H1 (cell line): Measurements from ENCODE around the gene APLP1. TPM values are rescaled to one million over a fixed set of nuclear protein-coding genes. Genes with fewer than 3 reads are reported as not detected.

Source experiments
- CTCF ChIA-PET: fragments of 300-600 bp; sonication (Branson Sonifier 250); formaldehyde crosslinking; loops from one replicate; lab custom pipeline; 2021; ENCODE audit not compliant: partially characterized antibody; lab: Charles Lee
- POLR2A ChIA-PET: fragments of 300-600 bp; sonication (Branson Sonifier 250); formaldehyde crosslinking; loops from one replicate; lab custom pipeline; 2021; ENCODE audit warnings: inconsistent platforms; ENCODE audit not compliant: partially characterized antibody; lab: Charles Lee
- DNase-seq, 2 experiments: peaks; one replicate each; pipeline versions ENCODE4 v3.0.0 to v3.0.0-alpha.2; 2010 to 2022; ENCODE audit warnings: low spot score in 2 of 2, low read depth in 1 of 2, mixed read lengths in 1 of 2
- FAIRE-seq: peaks from 2 replicates; lab custom pipeline; 2011; peaks lifted over from hg19 to GRCh38; lab: Jason Lieb, UNC
- H2AFZ ChIP-seq: 2 replicates; pipeline ENCODE4 v1.8.1; 2012; ENCODE audit warnings: low read length, inconsistent platforms
- H2AK5ac ChIP-seq: 2 replicates; pipeline ENCODE4 v1.6.1; 2013; ENCODE audit warnings: low read depth, low read length
- H2BK120ac ChIP-seq: replicated peaks from 2 replicates; pipeline ENCODE3; 2013; ENCODE audit warnings: low read depth, low read length, inconsistent platforms
- H2BK12ac ChIP-seq: 2 replicates; pipeline ENCODE4 v1.6.1; 2013; ENCODE audit warnings: low read depth, low read length
- H2BK15ac ChIP-seq: 2 replicates; pipeline ENCODE4 v1.6.1; 2013; ENCODE audit warnings: low read length
- H2BK20ac ChIP-seq: 2 replicates; pipeline ENCODE4 v1.6.1; 2013; ENCODE audit warnings: low read length
- H2BK5ac ChIP-seq: 2 replicates; pipeline ENCODE4 v1.6.1; 2013; ENCODE audit warnings: low read depth, low read length
- H3K14ac ChIP-seq: 2 replicates; pipeline ENCODE4 v1.6.1; 2013; ENCODE audit warnings: inconsistent platforms; ENCODE audit not compliant: insufficient read length
- H3K18ac ChIP-seq: 2 replicates; pipeline ENCODE4 v1.6.1; 2013; ENCODE audit warnings: low read length; ENCODE audit errors: extremely low read depth
- H3K23ac ChIP-seq: 2 replicates; pipeline ENCODE4 v1.6.1; 2013; ENCODE audit warnings: inconsistent platforms; ENCODE audit not compliant: insufficient read length
- H3K23me2 ChIP-seq: 2 replicates; pipeline ENCODE4 v1.6.1; 2013; ENCODE audit warnings: low read depth, low read length
- H3K27ac ChIP-seq: 2 replicates; pipeline ENCODE4 v1.6.1; 2011; ENCODE audit warnings: low read depth, low read length, inconsistent platforms
- H3K27me3 ChIP-seq, 4 experiments: replicated peaks in 1 of 4; 1 replicate in 1 of 4; 2 replicates in 3 of 4; pipeline versions ENCODE4 v1.6.1 to v1.8.1; 2011 to 2013; ENCODE audit warnings: low read length in 3 of 4, mild to moderate bottlenecking in 3 of 4, inconsistent platforms in 2 of 4, mixed read lengths in 2 of 4, moderate library complexity in 1 of 4; ENCODE audit not compliant: control insufficient read depth in 3 of 4, insufficient read depth in 3 of 4; ENCODE audit errors: extremely low read depth in 1 of 4
- H3K36me3 ChIP-seq, 4 experiments: 2 replicates each; pipeline versions ENCODE4 v1.6.1 to v1.8.1; 2011 to 2013; ENCODE audit warnings: mild to moderate bottlenecking in 4 of 4, low read length in 3 of 4, moderate library complexity in 2 of 4, control low read depth in 1 of 4, inconsistent platforms in 1 of 4; ENCODE audit not compliant: insufficient read depth in 4 of 4, control insufficient read depth in 2 of 4
- H3K4ac ChIP-seq: replicated peaks from 2 replicates; pipeline ENCODE3; 2013; ENCODE audit warnings: low read length, low read depth, mixed read lengths, inconsistent platforms; ENCODE audit not compliant: insufficient read length
- H3K4me1 ChIP-seq, 4 experiments: replicated peaks in 1 of 4; 1 replicate in 1 of 4; 2 replicates in 3 of 4; pipeline versions ENCODE4 v1.6.1 to v1.8.1; 2011 to 2013; ENCODE audit warnings: low read length in 3 of 4, inconsistent platforms in 2 of 4, mixed read lengths in 1 of 4; ENCODE audit not compliant: insufficient read depth in 4 of 4, control insufficient read depth in 3 of 4
- H3K4me2 ChIP-seq, 2 experiments: 2 replicates each; pipeline versions ENCODE4 v1.6.1 to v1.8.1; 2011 to 2013; ENCODE audit warnings: low read depth in 2 of 2, low read length in 2 of 2, control low read depth in 1 of 2, inconsistent platforms in 1 of 2, mild to moderate bottlenecking in 1 of 2; ENCODE audit not compliant: insufficient read depth in 1 of 2
- H3K4me3 ChIP-seq, 4 experiments: fragments of 200-600, 300-600 bp in 1 of 4; sonication (generic), shearing (Covaris generic), sonication (Bioruptor Twin) in 1 of 4; 2 replicates each; pipeline versions ENCODE4 v1.5.1 to v1.8.1; 2011 to 2016; ENCODE audit warnings: low read length in 4 of 4, low read depth in 3 of 4, control low read depth in 2 of 4, inconsistent platforms in 2 of 4, mild to moderate bottlenecking in 2 of 4, mixed read lengths in 1 of 4, moderate library complexity in 1 of 4; ENCODE audit not compliant: insufficient read depth in 2 of 4; ENCODE audit errors: extremely low read depth in 1 of 4
- H3K56ac ChIP-seq: replicated peaks from 2 replicates; pipeline ENCODE3; 2013; ENCODE audit warnings: low read depth, mild to moderate bottlenecking, mixed read lengths, low read length, inconsistent platforms; ENCODE audit not compliant: insufficient read length
- H3K79me1 ChIP-seq: 2 replicates; pipeline ENCODE4 v1.6.1; 2013; ENCODE audit warnings: low read depth, low read length, control low read depth
- H3K79me2 ChIP-seq, 2 experiments: 2 replicates each; pipeline versions ENCODE4 v1.6.1 to v1.8.1; 2012 to 2013; ENCODE audit warnings: low read length in 2 of 2, mild to moderate bottlenecking in 2 of 2, inconsistent platforms in 1 of 2; ENCODE audit not compliant: insufficient read depth in 2 of 2, control insufficient read depth in 1 of 2
- H3K9ac ChIP-seq, 4 experiments: replicated peaks in 1 of 4; 1 replicate in 1 of 4; 2 replicates in 3 of 4; pipeline versions ENCODE4 v1.6.1 to v1.8.1; 2011 to 2013; ENCODE audit warnings: low read depth in 3 of 4, low read length in 3 of 4, control low read depth in 2 of 4, mild to moderate bottlenecking in 2 of 4, moderate library complexity in 2 of 4, inconsistent platforms in 1 of 4; ENCODE audit errors: extremely low read depth in 1 of 4
- H3K9me3 ChIP-seq, 2 experiments: 2 replicates each; pipeline versions ENCODE4 v1.6.1 to v1.8.1; 2012 to 2013; ENCODE audit warnings: mild to moderate bottlenecking in 2 of 2, moderate library complexity in 2 of 2, control low read depth in 1 of 2, inconsistent platforms in 1 of 2, low read depth in 1 of 2, low read length in 1 of 2, mixed read lengths in 1 of 2; ENCODE audit not compliant: insufficient read depth in 2 of 2
- H4K20me1 ChIP-seq, 2 experiments: replicated peaks in 1 of 2; 2 replicates each; pipeline versions ENCODE3 to v1.8.1; 2011 to 2013; ENCODE audit warnings: inconsistent platforms in 2 of 2, low read length in 2 of 2, mild to moderate bottlenecking in 1 of 2; ENCODE audit not compliant: insufficient read depth in 2 of 2, control insufficient read depth in 1 of 2
- H4K5ac ChIP-seq: 2 replicates; pipeline ENCODE4 v1.6.1; 2013; ENCODE audit warnings: low read length, low read depth, mixed read lengths, inconsistent platforms; ENCODE audit not compliant: insufficient read length
- H4K8ac ChIP-seq: 2 replicates; pipeline ENCODE4 v1.8.0; 2013; ENCODE audit warnings: mild to moderate bottlenecking, moderate library complexity, low read length, inconsistent platforms; ENCODE audit not compliant: insufficient read depth; ENCODE audit errors: extremely low read depth
- H4K91ac ChIP-seq: replicated peaks from 2 replicates; pipeline ENCODE3; 2013; ENCODE audit warnings: low read length, mixed read lengths, inconsistent platforms; ENCODE audit not compliant: insufficient read length
- ASH2L ChIP-seq: fragments of 200-600, 300-600 bp; sonication (generic); IDR thresholded peaks from one replicate; pipeline ENCODE4 v1.7.1; 2017; ENCODE audit warnings: low read length
- EZH2 ChIP-seq: fragments of 200-600 bp; sonication (generic); IDR thresholded peaks from 2 replicates; pipeline ENCODE4 v1.7.1; 2012; ENCODE audit warnings: low read depth, mild to moderate bottlenecking, moderate library complexity, low read length, inconsistent platforms; ENCODE audit not compliant: severe bottlenecking
- HDAC6 ChIP-seq: IDR thresholded peaks from one replicate; pipeline ENCODE4 v1.7.1; 2012; ENCODE audit warnings: low read depth, mild to moderate bottlenecking, inconsistent platforms, low read length, moderate library complexity
- NRF1 ChIP-seq: IDR thresholded peaks from 2 replicates; pipeline ENCODE4 v1.6.1; 2011; ENCODE audit warnings: mild to moderate bottlenecking, low read depth, low read length, improper control_type of control experiment
- RAD21 ChIP-seq, 2 experiments: IDR thresholded peaks in 1 of 2; conservative IDR thresholded peaks in 1 of 2; 2 replicates each; pipeline ENCODE4 v1.6.1; 2011; ENCODE audit warnings: low read depth in 2 of 2, low read length in 2 of 2, improper control_type of control experiment in 1 of 2, inconsistent platforms in 1 of 2, mild to moderate bottlenecking in 1 of 2, moderate library complexity in 1 of 2
- RNF2 ChIP-seq: fragments of 200-900, 300-1000 bp; sonication (generic); IDR thresholded peaks from 2 replicates; pipeline ENCODE4 v1.7.1; 2016; ENCODE audit warnings: borderline replicate concordance, low read depth, mild to moderate bottlenecking, antibody characterized with exemption, low read length; ENCODE audit not compliant: poor library complexity, severe bottlenecking; ENCODE audit errors: missing control alignments
- TCF12 ChIP-seq: IDR thresholded peaks from 2 replicates; pipeline ENCODE4 v1.6.1; 2011; ENCODE audit warnings: low read depth, mild to moderate bottlenecking, low read length
- WGBS, 2 experiments: shearing (Covaris generic) in 1 of 2; methylation state at CpG; one replicate each; pipeline versions ENCODE4 v1.1.6 to v1.1.7; 2013 to 2015; ENCODE audit warnings: low lambda C conversion rate in 2 of 2, mixed read lengths in 2 of 2, inconsistent platforms in 1 of 2, low coverage in 1 of 2, missing lambda C conversion rate in 1 of 2; ENCODE audit not compliant: insufficient replicate concordance in 2 of 2, insufficient coverage in 1 of 2, insufficient read length in 1 of 2; ENCODE audit errors: extremely low coverage in 1 of 2, missing lambda C conversion rate in 1 of 2; 5-methylcytosine and 5-hydroxymethylcytosine counted together
- polyA plus RNA-seq, 7 experiments: library from polyadenylated mRNA; depleted of rRNA in 3 of 7; stranded (reverse) in 5 of 7; unstranded in 2 of 7; fragments of >200 nt in 5 of 7; fragments of 200-250 nt in 2 of 7; gene quantifications; 1 replicate in 5 of 7; 2 replicates in 1 of 7; 4 replicates in 1 of 7; pipeline versions ENCODE4 v1.2.1 to v1.2.3, GENCODE V29; 2011 to 2013; ENCODE audit warnings: missing spikeins in 2 of 7, mixed read lengths in 2 of 7
- total RNA-seq: library from RNA; stranded (reverse); fragmentation: NEBNext Ultra II Directional; extraction: Animal tissue kit (Norgen Biotek cat#: 25700); gene quantifications from 2 replicates; pipeline ENCODE4 v1.2.1, GENCODE V29; 2021
- TF ChIP-seq, protein P1 (sequence below), 3 experiments: IDR thresholded peaks; 1 replicate in 2 of 3; 2 replicates in 1 of 3; pipeline versions ENCODE4 v1.5.1 to v1.6.1; 2011; ENCODE audit warnings: low read length in 3 of 3, mild to moderate bottlenecking in 3 of 3, inconsistent platforms in 2 of 3, low read depth in 1 of 3, moderate library complexity in 1 of 3; ENCODE audit not compliant: insufficient read depth in 1 of 3; ENCODE audit errors: control extremely low read depth in 1 of 3

The APLP1 gene
- total and polyA plus RNA-seq, 2 of the 8 experiments (the other 6 are each of a cell fraction or from before 2014, with no cell fraction given): 19.9 to 22.0 TPM

DNA sequence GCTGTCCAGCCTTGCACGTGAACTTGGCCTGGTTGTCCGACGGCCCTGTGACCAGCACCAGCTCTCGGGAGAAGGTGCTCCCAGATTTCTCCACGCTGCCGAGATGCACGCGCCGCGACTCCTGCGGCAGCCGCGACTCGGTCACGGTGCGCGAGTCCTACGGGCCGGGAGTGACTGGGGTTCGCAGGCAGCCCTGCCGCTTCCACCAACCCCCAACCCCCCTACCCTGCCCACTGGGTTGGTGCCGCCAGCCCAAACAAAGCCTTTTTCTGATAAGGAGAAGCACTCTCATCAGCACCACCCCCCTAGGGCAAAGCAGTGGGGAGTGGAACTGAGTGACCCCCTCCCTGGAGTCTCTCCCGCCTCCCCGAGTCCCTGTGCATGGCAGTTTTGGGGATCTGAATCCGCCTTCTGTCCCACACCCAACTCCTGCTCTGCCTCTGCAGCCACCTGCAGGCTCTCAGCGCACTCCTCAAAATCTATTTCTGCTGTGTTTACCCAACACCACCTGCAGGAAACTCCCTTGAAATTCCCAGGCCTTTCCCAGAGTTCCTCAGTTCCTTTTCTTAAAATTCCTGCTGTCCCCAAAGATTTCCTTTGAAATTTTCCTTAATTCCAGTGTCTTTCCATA lies 22.2 kb upstream of the APLP1 start:
- DNase-seq (peak in 1 of 2 experiments; percentile 61), FAIRE-seq (peak; percentile 28)
- no peak overlapping the region for H3K9ac ChIP-seq
- H3K79me1 ChIP-seq: no peaks in the 10 kb centered on the region
- H4K91ac ChIP-seq: no peak overlapping the region
- H3K36me3 ChIP-seq: no peaks in the 10 kb centered on the region
- H3K4ac ChIP-seq: no peak overlapping the region
- H2AFZ ChIP-seq: no peak overlapping the region
- H2BK15ac ChIP-seq: 0 out of 2 replicates have a peak overlapping the region, but pooled peaks have one; percentile 81
- H4K5ac ChIP-seq: no peak overlapping the region
- ChIA-PET POLR2A (interaction anchor here (0.7 kb wide), 1 partner anchor 55 kb away, joined by 3 read pairs; no protein-coding TSS in a partner anchor), CTCF (interaction anchor here (1.0 to 2.0 kb wide), 4 partner anchors 11 to 153 kb away, joined by 3 to 7 read pairs (median 4); no protein-coding TSS in a partner anchor)
- H3K9me3 ChIP-seq: no peaks in the 10 kb centered on the region; a peak in 1 of 4 replicates
- peaks cover 0 to 16% (median 7%) of the 10 kb centered on the region in 4 experiments; a peak in 5 of 7 replicates for H3K4me1 ChIP-seq
- 0 out of 2 replicates have a peak overlapping the region, but pooled peaks have one; percentile 39 for H2BK12ac ChIP-seq
- H3K4me2 ChIP-seq: peak overlapping the region; percentile 95 to 96
- no peak overlapping the region for H3K27ac ChIP-seq
- peaks cover 0 to 2% of the 10 kb centered on the region in 2 experiments for H4K20me1 ChIP-seq
- H3K18ac ChIP-seq: peak overlapping the region; percentile 48
- no peak overlapping the region for H2BK120ac ChIP-seq
- H4K8ac ChIP-seq: peak overlapping the region; percentile 94
- H3K27me3 ChIP-seq: peaks cover 20 to 49% (median 35%) of the 10 kb centered on the region in 4 experiments
- 3% methylated on average over 23 of the region's 26 CpGs; no CpG with 5 or more reads in 1 of the 2 experiments for WGBS, 2 experiments
- no peak overlapping the region for H2AK5ac ChIP-seq
- peak overlapping the region; percentile 30 to 59 (median 48) for H3K4me3 ChIP-seq
- H3K23ac ChIP-seq: no peak overlapping the region
- H3K14ac ChIP-seq: no peak overlapping the region
- peaks cover 22% of the 10 kb centered on the region for H3K23me2 ChIP-seq
- H2BK20ac ChIP-seq: no peak overlapping the region
- no peak overlapping the region for H3K56ac ChIP-seq
- H2BK5ac ChIP-seq: no peak overlapping the region
- no peaks in the 10 kb centered on the region for H3K79me2 ChIP-seq
- TF ChIP-seq, protein P1, sequence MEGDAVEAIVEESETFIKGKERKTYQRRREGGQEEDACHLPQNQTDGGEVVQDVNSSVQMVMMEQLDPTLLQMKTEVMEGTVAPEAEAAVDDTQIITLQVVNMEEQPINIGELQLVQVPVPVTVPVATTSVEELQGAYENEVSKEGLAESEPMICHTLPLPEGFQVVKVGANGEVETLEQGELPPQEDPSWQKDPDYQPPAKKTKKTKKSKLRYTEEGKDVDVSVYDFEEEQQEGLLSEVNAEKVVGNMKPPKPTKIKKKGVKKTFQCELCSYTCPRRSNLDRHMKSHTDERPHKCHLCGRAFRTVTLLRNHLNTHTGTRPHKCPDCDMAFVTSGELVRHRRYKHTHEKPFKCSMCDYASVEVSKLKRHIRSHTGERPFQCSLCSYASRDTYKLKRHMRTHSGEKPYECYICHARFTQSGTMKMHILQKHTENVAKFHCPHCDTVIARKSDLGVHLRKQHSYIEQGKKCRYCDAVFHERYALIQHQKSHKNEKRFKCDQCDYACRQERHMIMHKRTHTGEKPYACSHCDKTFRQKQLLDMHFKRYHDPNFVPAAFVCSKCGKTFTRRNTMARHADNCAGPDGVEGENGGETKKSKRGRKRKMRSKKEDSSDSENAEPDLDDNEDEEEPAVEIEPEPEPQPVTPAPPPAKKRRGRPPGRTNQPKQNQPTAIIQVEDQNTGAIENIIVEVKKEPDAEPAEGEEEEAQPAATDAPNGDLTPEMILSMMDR (IDR thresholded peaks at IDR 0.05; ENCODE audit: control extremely low read depth in 1 of 3, insufficient read depth in 1 of 3, low read depth in 1 of 3, low read length in 3 of 3): peak; percentile 0 to 31 (median 30); a peak in 3 of 4 replicates
- TF ChIP-seq ASH2L (peak; percentile 45), EZH2 (peak; percentile 34), NRF1 (no peak), TCF12 (peak; percentile 69; the same call in 1 of the 2 replicates), RNF2 (no peak), RAD21 (IDR thresholded peaks at IDR 0.05 in 1 of 2, conservative IDR thresholded peaks at IDR 0.05 in 1 of 2; ENCODE audit: low read depth in 2 of 2, low read length in 2 of 2) (peak; percentile 21 to 38; a peak in 1 of 4 replicates), HDAC6 (no peak)
